ENCODE measurements around the gene R3HDM2.

GRCh38 chr12:57219205-57219992, 211.4 kb downstream of the R3HDM2 start:
- TF ChIP-seq JAZF1 (CRISPR knock-in tag; IDR thresholded peaks at IDR 0.05) (no peak), CTCF (IDR thresholded peaks at IDR 0.05) (no peak), TP53 (CRISPR knock-in tag; IDR thresholded peaks at IDR 0.05) (no peak), IRF2 (CRISPR knock-in tag; IDR thresholded peaks at IDR 0.05; ENCODE audit: borderline replicate concordance, low read depth) (no peak), USF2 (CRISPR knock-in tag; IDR thresholded peaks at IDR 0.05) (no peak)
- TF ChIP-seq, protein P1, sequence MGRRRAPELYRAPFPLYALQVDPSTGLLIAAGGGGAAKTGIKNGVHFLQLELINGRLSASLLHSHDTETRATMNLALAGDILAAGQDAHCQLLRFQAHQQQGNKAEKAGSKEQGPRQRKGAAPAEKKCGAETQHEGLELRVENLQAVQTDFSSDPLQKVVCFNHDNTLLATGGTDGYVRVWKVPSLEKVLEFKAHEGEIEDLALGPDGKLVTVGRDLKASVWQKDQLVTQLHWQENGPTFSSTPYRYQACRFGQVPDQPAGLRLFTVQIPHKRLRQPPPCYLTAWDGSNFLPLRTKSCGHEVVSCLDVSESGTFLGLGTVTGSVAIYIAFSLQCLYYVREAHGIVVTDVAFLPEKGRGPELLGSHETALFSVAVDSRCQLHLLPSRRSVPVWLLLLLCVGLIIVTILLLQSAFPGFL (CRISPR knock-in tag; IDR thresholded peaks at IDR 0.05; ENCODE audit: borderline replicate concordance) = no peak
- TF ChIP-seq, protein P2, sequence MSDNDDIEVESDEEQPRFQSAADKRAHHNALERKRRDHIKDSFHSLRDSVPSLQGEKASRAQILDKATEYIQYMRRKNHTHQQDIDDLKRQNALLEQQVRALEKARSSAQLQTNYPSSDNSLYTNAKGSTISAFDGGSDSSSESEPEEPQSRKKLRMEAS (CRISPR knock-in tag; IDR thresholded peaks at IDR 0.05) = no peak
- TF ChIP-seq, protein P3, sequence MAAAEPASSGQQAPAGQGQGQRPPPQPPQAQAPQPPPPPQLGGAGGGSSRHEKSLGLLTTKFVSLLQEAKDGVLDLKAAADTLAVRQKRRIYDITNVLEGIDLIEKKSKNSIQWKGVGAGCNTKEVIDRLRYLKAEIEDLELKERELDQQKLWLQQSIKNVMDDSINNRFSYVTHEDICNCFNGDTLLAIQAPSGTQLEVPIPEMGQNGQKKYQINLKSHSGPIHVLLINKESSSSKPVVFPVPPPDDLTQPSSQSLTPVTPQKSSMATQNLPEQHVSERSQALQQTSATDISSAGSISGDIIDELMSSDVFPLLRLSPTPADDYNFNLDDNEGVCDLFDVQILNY (CRISPR knock-in tag; IDR thresholded peaks at IDR 0.05) = no peak

Measured in WTC11 (cell line).